Stimulated activated CD8-positive, alpha-beta memory T cell treated with anti-CD3 and anti-CD28 coated beads, Interleukin-15, amount 100 ng/mL, for 24 hours (primary cell): ENCODE measurements around the gene BRSK2.

Experiments
- DNase-seq: peaks from one replicate; pipeline ENCODE4 v3.0.0-alpha.2; 2020; ENCODE audit warnings: low read depth

Gene BRSK2

DNA sequence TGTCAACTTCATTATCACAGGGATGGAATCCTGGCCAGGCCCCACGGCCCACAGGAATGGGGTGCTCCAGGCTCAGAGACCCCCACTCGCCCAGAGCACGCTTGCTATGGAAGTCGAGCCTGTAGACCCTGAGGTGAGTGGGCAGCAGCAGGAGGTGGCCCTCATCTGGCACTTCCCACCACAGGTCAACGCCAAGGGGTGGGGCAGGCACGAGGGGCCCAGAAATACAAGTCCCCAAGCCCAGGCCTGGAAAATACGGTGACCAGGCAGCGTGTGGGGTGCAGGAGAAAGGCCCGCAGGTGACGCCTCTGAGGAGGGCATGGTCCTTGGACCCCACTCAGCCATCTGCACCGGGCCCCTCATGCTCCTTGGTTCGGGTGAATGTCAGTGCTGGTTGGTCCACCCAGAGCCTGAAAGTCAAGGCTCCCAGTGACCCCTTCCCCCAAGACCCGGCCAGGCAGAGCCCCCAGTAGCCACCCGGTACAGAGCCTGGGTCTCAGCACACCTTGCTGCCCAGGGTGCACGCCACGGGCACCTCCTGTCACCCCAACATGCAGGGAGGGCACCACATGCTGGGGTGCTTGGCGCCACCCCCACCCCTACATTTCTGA lies 94.4 kb downstream of the BRSK2 start:
- no peak for DNase-seq

DNA sequence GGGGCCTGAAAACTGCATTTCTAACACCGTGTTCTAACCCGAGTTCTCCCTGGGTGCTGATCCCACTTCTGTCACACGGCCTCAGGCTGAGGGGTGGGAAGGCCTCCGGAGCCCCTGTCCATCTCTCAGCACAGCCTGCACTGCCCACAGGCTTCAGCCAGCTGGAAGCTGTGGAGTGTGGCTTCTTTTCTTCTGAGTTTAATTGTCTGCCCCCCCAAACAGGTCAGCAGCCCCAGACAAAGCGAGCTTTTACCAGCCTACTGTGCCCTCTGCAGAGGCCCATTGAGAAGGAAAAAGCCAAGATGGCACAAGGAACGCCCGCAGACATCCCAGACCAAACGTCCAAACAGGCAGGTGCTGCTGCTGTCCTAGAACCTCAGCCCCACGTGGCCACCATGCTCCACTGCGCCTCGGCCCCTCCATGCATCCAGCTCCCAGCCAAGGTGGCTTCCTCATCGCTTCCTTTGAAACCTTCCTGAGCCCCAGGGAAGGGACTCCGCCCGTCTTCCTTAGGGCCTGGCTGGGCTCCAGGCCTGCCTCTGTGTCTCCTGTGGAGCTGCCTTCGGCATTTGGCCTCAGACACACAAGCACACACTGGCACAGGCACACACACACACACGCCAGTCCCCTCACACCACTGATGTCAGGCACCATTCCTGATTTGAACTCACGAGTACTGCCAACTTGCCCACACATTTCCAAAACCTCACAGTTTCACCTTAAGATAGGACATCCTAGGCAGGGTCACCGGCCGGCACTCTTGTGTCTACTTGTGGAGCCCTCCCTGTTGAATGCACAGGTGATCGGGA lies 95.2 kb downstream of the BRSK2 start:
- DNase-seq, result no peak

DNA sequence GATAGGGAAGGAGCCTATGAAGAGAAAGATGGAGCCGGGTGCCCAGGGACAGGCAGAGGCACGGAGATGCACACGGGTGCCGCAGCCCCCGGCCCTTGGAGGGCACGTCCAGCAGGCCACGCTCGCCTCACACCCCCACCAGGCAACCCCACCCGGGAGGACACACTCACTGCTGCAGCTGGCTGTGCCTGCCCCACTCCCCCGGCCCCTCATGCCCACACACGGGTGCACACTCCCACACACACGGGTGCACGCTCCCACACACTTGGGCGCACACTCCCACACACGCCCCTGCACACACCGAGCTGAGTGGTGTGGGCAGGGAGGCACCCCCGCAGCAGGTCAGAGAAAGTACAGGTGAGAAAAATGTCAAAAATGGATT lies 95.8 kb downstream of the BRSK2 start:
- no peak for DNase-seq

DNA sequence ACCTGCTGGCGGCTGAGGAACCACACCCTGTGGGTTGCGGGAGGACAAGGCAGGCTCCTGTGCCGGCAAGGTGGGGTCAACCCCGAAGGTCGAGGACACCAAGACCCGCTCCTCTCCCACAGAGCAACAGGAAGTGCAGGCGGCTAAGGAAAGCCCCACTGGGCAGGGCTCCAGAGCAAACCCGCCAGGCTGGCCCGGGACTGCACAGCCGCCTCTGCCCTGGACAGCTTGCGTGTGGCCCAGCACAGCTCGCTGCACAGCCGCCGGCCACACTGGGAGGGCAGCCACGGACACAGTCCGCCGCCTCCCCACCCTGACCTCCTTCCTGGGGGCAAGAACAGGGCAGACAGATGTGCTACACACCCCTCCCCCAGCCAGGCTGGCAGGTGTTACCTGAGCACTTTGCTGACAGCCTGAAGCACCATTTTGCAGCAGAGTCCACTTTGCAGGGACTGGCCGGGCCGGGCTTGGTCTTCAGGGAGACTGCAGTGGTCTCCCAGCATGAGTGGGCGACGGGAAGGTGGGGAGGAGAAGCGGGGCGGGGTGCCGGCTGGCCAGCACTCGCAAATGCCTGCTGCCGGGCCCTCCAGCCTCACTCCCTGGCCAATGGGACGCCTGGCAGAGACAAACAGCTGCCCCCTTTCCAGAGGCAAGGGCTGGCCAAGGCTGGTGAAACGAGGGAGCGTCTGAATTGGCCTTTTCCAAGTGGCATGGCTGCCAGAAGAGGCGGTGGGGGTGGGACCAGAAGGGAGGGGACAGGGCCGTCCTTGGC lies 96.5 kb downstream of the BRSK2 start, which contains the start of gene MOB2:
Gene MOB2 (minus strand): TSS at position 726 of the 772 bp plus-strand sequence. CDS start 223 bp downstream, at position 503.
- DNase-seq, result no peak

DNA sequence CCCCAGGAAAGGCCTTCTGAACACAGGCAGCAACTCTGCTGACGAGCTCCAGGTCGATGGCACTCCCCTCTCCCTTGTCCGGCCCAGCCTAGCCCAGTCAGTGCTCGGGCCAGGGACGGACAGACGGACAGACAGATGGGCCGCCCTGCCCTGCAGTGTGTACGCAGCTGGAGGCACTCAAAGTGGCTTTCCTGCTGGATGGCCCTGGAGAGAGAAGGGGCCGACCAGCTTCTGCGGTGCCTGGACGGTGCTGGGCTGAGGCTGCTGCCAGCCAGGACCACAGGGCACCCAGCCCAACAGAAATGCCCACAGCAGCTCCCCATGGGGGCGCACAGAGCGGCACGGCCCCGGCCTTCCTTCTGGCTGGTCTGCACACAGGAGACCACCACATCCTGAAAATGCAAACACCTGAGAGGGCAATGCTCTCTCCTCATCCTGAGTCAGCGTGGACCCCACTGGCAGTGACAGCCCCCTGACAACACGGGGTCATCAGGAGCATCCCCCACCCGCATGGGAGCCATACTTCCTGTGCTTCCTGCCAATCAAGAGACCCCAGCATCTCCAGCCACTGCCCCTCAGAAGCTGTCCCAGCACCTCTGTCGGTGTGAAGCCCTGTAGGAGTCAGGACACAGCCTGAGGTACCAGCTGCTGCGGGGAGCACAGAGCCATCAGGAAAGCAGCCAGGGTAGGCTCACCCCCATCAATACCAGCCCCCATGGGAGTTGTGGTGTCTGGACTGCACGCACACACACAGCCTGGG lies 97.5 kb downstream of the BRSK2 start:
- no peak for DNase-seq

DNA sequence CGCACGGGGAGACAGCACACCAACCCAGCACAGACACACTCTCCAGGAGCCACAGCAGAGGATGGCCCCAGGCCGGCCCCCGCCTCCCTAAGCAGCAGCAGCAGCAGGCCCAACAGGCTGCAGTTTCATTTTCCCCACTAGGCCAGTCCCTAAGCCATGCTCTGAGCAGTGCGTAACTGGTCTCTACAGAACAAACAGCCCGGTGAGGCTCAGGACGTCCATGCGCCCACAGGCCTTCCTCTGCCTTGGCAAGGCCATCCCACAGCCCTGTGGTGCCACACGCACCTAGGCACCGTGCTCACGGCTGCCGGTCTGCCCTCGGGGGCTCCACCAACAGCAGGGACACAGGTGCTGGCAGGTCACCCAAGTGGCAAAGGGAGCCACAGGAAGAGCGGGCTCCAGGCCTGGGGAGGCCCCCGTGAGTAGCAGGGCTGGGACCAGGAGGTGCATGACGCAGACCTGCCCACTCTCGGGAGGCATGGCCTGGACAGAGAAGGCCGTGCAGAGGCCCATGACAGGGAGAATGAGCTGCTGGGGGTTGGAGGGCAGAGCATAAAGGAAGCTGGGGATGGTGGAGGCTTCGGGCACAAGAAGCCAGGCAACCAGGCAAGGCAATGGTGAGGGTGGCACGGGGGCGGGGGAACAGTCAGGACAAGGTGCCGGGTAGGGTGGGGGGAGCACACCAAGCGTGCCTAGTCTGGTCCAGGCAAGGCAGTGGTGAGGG lies 98.3 kb downstream of the BRSK2 start:
- DNase-seq, result no peak

DNA sequence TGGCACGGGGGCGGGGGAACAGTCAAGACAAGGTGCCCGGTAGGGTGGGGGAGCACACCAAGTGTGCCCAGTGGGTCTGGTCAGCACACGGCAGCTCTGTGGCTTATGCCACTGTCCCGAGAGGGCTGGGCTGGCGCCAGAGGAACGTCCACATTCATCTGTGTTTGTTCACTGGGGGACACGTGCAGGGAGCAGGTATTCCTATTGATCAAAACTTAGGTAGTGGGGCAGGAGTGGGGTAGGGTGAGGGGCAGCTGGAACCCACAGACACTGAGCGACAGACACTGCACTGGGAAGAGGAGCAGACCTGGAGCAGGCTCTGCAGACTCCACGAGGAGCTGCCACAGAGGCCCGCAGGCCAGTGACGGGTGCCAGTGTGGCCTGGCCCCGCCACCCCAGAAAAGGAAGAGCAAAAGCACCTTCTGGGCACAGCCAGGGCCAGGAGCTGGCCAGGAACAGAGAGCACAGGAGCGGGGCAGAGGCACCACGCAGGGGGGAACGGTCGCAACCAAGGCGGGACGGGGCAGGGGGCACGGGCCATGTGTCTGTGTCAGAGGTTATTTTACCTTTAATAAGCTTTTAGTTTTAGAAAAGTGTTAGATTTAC lies 98.9 kb downstream of the BRSK2 start:
- no peak for DNase-seq

DNA sequence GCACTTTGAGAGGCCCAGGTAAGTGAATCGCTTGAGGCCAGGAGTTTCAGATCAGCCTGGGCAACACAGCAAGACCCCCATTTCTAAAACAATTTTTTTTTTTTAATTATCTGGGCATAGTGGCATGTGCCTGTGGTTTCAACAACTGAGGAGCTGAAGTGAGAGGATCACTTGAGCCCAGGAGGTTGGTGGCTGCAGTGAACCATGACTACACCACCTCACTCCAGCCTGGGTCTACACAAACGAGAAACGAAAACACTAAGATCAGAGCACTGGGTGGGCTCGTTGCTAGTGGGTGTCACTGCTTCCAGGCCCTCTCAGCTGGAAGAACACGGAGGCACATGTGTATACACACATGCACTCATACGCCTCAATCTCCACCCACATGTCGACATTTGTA lies 100.9 kb downstream of the BRSK2 start:
- DNase-seq, result no peak

DNA sequence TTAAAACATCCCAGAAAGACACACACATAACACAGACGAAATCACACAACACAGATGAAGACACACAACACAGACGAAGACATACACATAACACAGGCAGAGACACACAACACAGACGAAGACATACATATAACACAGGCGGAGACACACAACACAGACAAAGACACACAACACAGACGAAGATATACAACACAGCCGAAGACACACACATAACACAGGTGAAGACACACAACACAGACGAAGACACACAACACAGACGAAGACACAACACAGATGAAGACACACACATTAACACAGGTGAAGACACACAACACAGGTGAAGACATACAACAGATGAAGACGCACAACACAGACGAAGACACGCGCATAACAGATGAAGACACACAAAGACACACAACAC lies 101.6 kb downstream of the BRSK2 start:
- DNase-seq, result no peak

DNA sequence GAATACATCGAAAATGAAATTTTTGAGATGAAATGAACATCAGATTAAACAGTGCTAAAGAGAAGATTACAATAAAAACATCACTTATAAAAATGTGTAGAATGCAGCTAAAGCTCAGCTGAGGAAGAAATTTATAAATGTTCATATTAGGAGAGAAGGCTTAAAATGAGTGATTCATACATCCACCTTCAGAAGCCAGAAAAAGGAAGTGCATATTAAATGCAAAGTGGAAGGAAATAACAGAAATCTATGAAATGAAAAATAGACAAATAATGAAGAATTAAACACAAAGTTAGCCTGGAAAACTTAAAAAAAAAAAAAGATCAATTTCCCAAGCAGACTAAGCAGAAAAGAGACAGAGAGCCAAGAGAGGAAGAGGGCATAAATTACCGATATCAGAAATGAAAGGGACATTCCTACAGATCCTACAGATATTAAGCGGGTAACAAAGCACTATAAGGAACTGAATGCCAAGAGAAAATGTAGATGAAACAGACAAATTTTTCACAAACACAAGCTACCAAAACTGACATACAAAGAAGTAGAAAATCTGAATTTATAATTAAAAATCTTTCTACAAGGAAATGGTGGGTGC lies 104.0 kb downstream of the BRSK2 start:
- no peak for DNase-seq

DNA sequence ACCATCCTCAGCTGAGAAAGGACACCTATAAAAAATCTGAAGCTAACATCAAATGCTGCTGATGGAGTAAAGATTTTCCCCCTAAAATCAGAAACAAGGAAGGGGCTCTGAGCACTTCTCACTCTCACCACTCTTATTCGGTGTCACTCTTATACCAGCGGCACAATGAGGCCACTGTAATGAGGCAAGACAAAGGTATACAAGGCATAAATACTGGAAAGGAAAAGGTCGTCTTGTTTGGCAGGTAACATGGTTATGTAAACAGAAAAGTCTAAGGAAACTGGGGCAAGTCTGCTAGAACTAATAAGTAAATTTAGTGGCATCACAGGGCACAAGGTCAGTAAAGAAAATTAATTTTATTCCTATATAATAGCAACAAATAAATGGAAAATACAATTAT lies 104.9 kb downstream of the BRSK2 start:
- DNase-seq, result no peak

DNA sequence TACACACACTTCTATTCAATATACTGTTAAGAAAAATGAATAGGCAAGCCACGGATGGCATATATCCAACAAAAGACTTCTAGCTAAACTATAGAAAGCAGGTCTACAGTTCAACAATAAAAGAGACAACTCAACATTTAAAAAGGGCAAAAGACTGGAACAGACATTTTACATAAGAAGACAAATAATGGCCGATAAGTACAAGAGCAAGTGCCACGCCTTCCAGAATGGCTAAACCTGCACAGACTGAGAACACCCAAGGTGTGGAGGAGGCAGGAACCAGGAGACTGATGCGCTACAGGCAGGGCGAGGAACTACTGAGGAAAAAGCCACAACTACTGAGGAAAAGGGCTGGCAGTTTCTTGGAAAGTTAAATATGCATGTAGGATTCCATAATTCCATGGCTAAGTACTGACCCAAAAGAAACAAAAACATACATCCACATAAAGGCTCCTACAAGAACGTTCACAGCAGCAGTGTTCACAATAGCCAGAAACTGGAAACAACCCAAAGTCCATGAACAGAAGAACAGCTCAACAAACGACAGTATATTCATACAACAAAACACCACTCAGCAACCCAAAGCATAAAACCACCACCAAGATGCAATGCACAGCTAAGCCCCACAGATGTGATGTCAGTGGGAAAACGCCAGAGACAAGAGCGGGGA lies 106.5 kb downstream of the BRSK2 start:
- no peak for DNase-seq

DNA sequence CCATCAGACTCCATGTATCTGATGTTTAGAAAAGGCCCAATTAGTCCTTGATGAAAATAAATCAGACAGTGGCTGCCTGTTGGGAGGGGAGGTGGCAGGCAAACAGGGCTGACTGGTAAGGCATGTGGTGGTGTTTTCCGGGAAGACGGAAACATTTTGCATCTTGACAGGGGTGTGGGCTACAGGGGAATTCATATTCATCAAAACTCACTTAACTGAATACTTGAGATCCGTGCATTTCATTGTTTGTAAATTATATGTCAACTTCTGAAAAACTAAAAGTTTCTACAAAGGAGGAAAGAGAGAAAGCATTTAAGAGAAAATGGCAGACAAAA lies 107.0 kb downstream of the BRSK2 start:
- DNase-seq, result no peak

DNA sequence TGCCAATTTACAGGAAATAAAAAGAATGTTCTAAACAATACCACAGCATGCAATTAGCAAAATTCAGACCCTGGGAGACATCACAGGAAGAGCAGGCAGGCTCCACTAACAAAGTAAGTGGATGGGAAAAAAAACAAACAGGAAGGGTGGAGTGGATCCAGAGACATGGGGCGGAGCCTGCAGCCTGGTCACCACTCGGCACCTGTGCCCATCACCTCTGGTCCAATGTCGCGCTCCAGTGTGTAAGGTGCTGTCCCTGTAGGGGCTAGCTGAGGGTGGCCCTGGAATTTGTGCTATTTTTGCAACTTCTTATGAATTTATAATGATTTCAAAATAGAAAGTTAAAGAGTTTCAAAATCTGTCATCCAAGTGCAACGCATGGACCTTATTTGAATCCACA lies 107.9 kb downstream of the BRSK2 start:
- no peak for DNase-seq

DNA sequence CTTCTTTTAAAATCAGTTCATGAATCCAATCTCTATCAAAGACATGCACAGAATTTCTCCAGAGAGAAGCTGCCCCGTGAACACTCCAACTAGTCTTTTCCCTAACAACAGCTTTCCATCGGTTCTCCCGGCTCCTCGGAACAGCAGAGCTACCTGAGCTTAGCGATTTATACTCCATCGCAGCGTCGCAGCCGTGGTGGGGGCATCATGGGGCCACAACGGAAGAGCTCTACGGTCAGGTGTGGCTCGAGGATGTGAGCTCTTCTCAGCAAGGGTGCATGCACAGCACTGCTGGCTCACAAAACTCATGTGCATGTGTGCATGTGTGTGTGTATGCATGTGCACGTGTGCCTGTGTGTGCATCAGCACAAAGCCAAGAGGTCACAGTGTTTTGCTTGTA lies 108.5 kb downstream of the BRSK2 start:
- DNase-seq, result no peak

DNA sequence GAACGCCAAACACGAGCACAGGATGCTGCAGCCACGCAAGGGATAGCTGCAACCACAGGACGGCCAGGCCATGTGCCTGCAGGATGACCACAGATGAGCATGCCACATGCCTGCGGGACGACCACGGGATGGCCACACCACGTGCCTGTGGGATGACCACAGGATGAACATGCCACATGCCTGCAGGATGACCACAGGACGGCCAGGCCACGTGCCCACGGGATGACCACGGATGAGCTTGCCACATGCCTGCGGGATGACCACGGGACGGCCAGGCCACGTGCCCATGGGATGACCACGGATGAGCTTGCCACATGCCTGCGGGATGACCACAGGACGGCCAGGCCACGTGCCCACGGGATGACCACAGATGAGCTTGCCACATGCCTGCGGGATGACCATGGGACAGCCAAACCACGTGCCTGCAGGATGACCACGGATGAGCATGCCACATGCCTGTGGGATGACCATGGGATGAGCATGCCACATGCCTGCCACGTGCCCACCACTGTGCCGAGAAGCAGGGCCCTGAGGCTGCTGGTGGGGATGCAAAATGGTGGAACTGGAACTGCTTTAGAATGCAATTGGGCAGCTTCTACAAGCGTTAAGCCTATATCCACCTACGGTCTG lies 109.6 kb downstream of the BRSK2 start:
- no peak for DNase-seq

DNA sequence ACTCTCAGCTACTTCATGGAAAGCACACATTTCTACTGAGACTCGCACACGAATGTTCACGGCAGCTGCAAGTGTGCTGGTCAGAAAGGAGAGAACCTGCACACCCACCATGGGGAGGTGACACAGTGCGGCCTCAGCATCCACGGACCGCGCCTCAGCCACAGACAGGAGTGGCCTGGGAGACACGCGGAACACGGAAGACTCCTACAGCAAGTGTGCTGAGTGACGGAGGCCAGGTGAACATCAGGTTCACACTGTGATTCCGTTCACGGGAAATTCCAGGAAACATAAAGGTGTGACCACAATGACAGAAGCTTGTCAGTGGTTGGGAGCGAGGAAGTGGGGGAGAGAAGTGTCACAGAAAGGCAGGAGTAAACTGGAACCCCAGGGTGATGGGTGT lies 110.2 kb downstream of the BRSK2 start:
- DNase-seq, result no peak

DNA sequence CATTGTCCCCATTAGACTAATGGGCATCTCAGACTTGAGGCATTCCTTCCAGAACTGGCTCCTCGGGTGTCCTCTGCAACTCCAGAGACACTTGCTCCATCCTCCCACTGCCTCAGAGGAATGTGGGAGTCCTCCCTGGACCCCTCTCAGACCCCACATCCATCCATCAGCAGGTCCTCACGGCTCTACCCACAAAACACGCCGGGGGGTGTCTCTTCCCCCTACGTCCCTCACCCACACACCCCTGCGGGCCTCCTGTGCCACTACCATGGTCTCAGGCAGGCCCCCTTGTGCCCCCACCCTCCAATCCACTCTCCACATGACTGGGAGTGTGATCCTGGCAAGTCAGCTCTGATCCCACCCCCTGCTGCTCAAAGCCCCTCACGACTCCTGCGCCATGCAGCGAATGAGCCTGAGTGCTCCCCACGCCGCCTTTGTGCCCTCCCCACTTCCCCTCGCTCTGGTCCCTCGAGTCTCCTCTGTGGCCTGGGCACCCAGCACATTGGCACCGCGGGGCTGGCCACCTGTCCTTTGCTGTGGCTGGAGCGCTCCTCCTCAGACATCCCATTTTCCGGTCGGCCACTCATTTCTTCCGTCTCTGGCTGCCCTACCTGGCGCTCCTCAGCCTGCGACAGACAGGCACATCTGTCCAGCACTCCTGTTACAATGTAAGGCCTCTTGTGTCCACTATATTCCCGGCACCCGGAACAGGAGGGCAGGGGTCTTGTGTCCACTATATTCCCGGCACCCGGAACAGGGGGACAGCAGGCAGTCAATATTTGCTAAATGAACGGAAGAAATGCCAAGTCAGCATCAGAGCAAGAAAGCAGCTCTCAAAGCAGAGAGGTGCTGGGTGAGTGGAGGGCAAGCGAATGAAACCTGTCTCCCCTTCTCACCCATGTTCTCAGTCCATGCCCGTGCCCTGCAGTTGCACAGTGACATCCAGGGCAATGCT lies 111.0 kb downstream of the BRSK2 start:
- no peak for DNase-seq
